ENCODE results near the gene PCSK6. TPM values are rescaled to one million over a fixed set of nuclear protein-coding genes. Genes with fewer than 3 reads are reported as not detected.

PCSK6 gene
- total RNA-seq, 2 experiments from 2014 or later: 2.7 to 3.0 TPM

- H3K4me1 Mint-ChIP-seq (ENCODE audit: low read depth): peaks cover 25% of the 10 kb centered on the region
- H3K4me3 Mint-ChIP-seq: peak within 1 kb of the TSS; percentile 97
- H3K27me3 Mint-ChIP-seq: no peaks in the 10 kb centered on the region
- peak within 1 kb of the TSS; percentile 86 for H3K27ac Mint-ChIP-seq
- DNase-seq (peak; percentile 88), ATAC-seq (peak; percentile 93)
- peak; percentile 14 for TF ChIP-seq CTCF (IDR thresholded peaks at IDR 0.05)
- intact Hi-C loops (cut with micrococcal nuclease): loop anchor here (5.0 kb wide), 1 partner anchor 365 kb away; no protein-coding TSS in a partner anchor
- POLR2A ChIA-PET: interaction anchor here (1.1 to 9.5 kb wide), 2 partner anchors 11 to 15 kb away, joined by 4 to 133 read pairs; partner anchors contain the start of gene SNRPA1
- no peaks in the 10 kb centered on the region for H3K9me3 Mint-ChIP-seq
- CTCF ChIA-PET: interaction anchor here (1.3 to 3.1 kb wide), 5 partner anchors 7 to 364 kb away, joined by 4 to 21 read pairs (median 5); no protein-coding TSS in a partner anchor
- H3K36me3 Mint-ChIP-seq (ENCODE audit: low read depth): peaks cover 57% of the 10 kb centered on the region
Observed at GRCh38 chr15:101277038-101277822, 212.3 kb downstream of the PCSK6 start, which contains the start of gene SELENOS. TSS of gene SELENOS (minus strand) at chr15:101277485. CDS start at chr15:101277417, 68 bp downstream.

- TF ChIP-seq CTCF (IDR thresholded peaks at IDR 0.05): peak; percentile 38
- Mint-ChIP-seq H3K36me3 (ENCODE audit: low read depth) (peaks cover 51% of the 10 kb centered on the region), H3K9me3 (no peaks in the 10 kb centered on the region), H3K4me1 (ENCODE audit: low read depth) (peaks cover 25% of the 10 kb centered on the region), H3K27ac (peak overlapping the region; percentile 86), H3K27me3 (no peaks in the 10 kb centered on the region), H3K4me3 (peak overlapping the region; percentile 97)
- intact Hi-C loops (cut with micrococcal nuclease): loop anchor here (5.0 kb wide), 1 partner anchor 366 kb away; no protein-coding TSS in a partner anchor
- ChIA-PET CTCF (interaction anchor here (0.6 to 3.1 kb wide), 9 partner anchors 9 to 373 kb away, joined by 3 to 21 read pairs (median 5); no protein-coding TSS in a partner anchor), POLR2A (interaction anchor here (0.7 to 1.4 kb wide), 3 partner anchors 11 to 18 kb away, joined by 3 to 6 read pairs (median 4); partner anchors contain the start of gene SNRPA1)
- DNase-seq: peak; percentile 61
- ATAC-seq: peak; percentile 43
Observed at GRCh38 chr15:101276501-101277037, 212.9 kb downstream of the PCSK6 start.

- no peak for ATAC-seq
- Mint-ChIP-seq H3K9me3 (no peaks in the 10 kb centered on the region), H3K4me3 (peak overlapping the region; percentile 97), H3K27ac (peak overlapping the region; percentile 27), H3K4me1 (ENCODE audit: low read depth) (peaks cover 25% of the 10 kb centered on the region), H3K27me3 (no peaks in the 10 kb centered on the region), H3K36me3 (ENCODE audit: low read depth) (peaks cover 44% of the 10 kb centered on the region)
- POLR2A ChIA-PET: interaction anchor here (0.8 to 1.8 kb wide), 5 partner anchors 8 to 184 kb away, joined by 3 to 6 read pairs (median 5); partner anchors contain the start of gene SNRPA1
- TF ChIP-seq CTCF (IDR thresholded peaks at IDR 0.05): no peak
- no peak for DNase-seq
- CTCF ChIA-PET: interaction anchor here (1.0 to 3.1 kb wide), 8 partner anchors 11 to 366 kb away, joined by 3 to 21 read pairs (median 5); no protein-coding TSS in a partner anchor
- intact Hi-C loops (cut with micrococcal nuclease): loop anchor here (5.0 kb wide), 1 partner anchor 367 kb away; no protein-coding TSS in a partner anchor
Observed at GRCh38 chr15:101275018-101275417, 214.5 kb downstream of the PCSK6 start.

- POLR2A ChIA-PET: interaction anchor here (0.6 to 1.4 kb wide), 5 partner anchors 15 to 86 kb away, joined by 3 to 7 read pairs (median 3); partner anchors contain the start of gene SNRPA1
Observed at GRCh38 chr15:101273534-101273933, 216.0 kb downstream of the PCSK6 start.

More at GRCh38 chr15:101273534-101273933, 216.0 kb downstream of the PCSK6 start:
- intact Hi-C loops (cut with micrococcal nuclease): no loop called here
- peaks cover 22% of the 10 kb centered on the region for H3K4me1 Mint-ChIP-seq (ENCODE audit: low read depth)
- DNase-seq: no peak
- CTCF ChIA-PET: interaction anchor here (0.9 to 2.4 kb wide), 6 partner anchors 15 to 368 kb away, joined by 3 to 11 read pairs (median 9); no protein-coding TSS in a partner anchor
- no peak for TF ChIP-seq CTCF (IDR thresholded peaks at IDR 0.05)
- no peaks in the 10 kb centered on the region for H3K9me3 Mint-ChIP-seq
- no peak overlapping the region for H3K4me3 Mint-ChIP-seq
- no peaks in the 10 kb centered on the region for H3K27me3 Mint-ChIP-seq
- ATAC-seq: no peak
- no peak overlapping the region for H3K27ac Mint-ChIP-seq
- peaks cover 42% of the 10 kb centered on the region for H3K36me3 Mint-ChIP-seq (ENCODE audit: low read depth)
